Ascending aorta (tissue), 2 donors: ENCODE measurements around the gene AKAP6. TPM values are rescaled to one million over a fixed set of nuclear protein-coding genes. Genes with fewer than 3 reads are reported as not detected.

Experiments
- DNase-seq, 2 donors: peaks; one replicate each; pipeline ENCODE4 v3.0.0-alpha.2; 2019; ENCODE audit warnings: low spot score in 2 of 2
- H3K27ac ChIP-seq, 2 donors: fragments of 200-600 bp; sonication (generic); one replicate each; pipeline ENCODE4 v1.5.1; 2016 to 2017; ENCODE audit warnings: mild to moderate bottlenecking in 1 of 2
- H3K27me3 ChIP-seq: fragments of 200-600 bp; sonication (generic); one replicate; pipeline ENCODE4 v1.5.1; 2017
- H3K36me3 ChIP-seq, 2 donors: fragments of 200-600 bp; sonication (generic); one replicate each; pipeline ENCODE4 v1.5.1; 2016
- H3K4me1 ChIP-seq, 2 donors: fragments of 200-600 bp; sonication (generic); one replicate each; pipeline ENCODE4 v1.5.1; 2016 to 2017; ENCODE audit warnings: mild to moderate bottlenecking in 1 of 2
- H3K4me3 ChIP-seq, 2 donors: fragments of 200-600 bp; sonication (generic); one replicate each; pipeline ENCODE4 v1.5.1; 2016 to 2017; ENCODE audit warnings: mild to moderate bottlenecking in 1 of 2
- H3K9me3 ChIP-seq, 2 donors: fragments of 200-600 bp; sonication (generic); one replicate each; pipeline ENCODE4 v1.5.1; 2016
- intact Hi-C: fragments of 100-400 bp; cut with DNase I; formaldehyde crosslinking; loops from one replicate; pipeline ENCODE4 v1.15.1; 2023
- total RNA-seq: library from RNA; depleted of rRNA; stranded (reverse); fragments of >200 nt; gene quantifications from one replicate; pipeline ENCODE4 v1.1.0, GENCODE V29; 2016
- TF ChIP-seq, protein P1 (sequence below), 3 experiments: fragments of 200-600 bp in 2 of 3; fragments of 450-650 bp in 1 of 3; sonication (generic) in 2 of 3; IDR thresholded peaks; one replicate each; pipeline ENCODE4 v1.5.1; 2016 to 2019; ENCODE audit warnings: antibody characterized with exemption in 3 of 3, mild to moderate bottlenecking in 1 of 3, moderate library complexity in 1 of 3

AKAP6 gene
- total RNA-seq, 1 donor from 2014 or later, result 21.1 TPM

DNA sequence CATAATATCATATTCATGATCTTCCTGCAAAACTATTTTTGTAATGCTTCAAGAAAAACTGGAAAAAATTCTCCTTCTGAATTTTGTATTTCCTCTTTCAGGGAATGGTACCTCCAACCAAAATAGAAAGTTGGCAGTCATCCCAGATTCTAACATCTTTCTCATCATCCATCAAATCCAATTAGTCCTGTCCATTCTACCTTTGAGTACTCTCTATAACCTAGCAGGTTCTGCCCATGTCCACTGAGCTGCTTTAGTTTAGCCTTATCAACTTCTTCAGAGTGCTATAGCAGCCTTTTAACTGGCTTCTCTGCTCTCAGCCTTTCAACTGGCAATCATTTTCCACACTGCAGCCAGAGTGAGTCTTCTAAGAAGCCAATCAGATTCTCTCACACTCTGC is 236.2 kb downstream of the AKAP6 start:
- peak overlapping the region; percentile 61 to 71 for H3K27ac ChIP-seq
- intact Hi-C loops, result no loop called here

GRCh38 chr14:32567543-32568384 is 238.7 kb downstream of the AKAP6 start:
- Histone ChIP-seq H3K9me3 (no peaks in the 10 kb centered on the region), H3K27ac (peak overlapping the region; percentile 24 to 41), H3K36me3 (no peaks in the 10 kb centered on the region), H3K4me3 (no peak overlapping the region), H3K4me1 (peaks cover 8 to 30% of the 10 kb centered on the region in 2 donors), H3K27me3 (no peaks in the 10 kb centered on the region)
- no peak for DNase-seq
- intact Hi-C loops, result no loop called here
- TF ChIP-seq, protein P1, sequence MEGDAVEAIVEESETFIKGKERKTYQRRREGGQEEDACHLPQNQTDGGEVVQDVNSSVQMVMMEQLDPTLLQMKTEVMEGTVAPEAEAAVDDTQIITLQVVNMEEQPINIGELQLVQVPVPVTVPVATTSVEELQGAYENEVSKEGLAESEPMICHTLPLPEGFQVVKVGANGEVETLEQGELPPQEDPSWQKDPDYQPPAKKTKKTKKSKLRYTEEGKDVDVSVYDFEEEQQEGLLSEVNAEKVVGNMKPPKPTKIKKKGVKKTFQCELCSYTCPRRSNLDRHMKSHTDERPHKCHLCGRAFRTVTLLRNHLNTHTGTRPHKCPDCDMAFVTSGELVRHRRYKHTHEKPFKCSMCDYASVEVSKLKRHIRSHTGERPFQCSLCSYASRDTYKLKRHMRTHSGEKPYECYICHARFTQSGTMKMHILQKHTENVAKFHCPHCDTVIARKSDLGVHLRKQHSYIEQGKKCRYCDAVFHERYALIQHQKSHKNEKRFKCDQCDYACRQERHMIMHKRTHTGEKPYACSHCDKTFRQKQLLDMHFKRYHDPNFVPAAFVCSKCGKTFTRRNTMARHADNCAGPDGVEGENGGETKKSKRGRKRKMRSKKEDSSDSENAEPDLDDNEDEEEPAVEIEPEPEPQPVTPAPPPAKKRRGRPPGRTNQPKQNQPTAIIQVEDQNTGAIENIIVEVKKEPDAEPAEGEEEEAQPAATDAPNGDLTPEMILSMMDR (IDR thresholded peaks at IDR 0.05), result no peak

More for the DNA sequence above, 236.2 kb downstream of the AKAP6 start:
- H3K4me1 ChIP-seq, result peaks cover 10 to 37% of the 10 kb centered on the region in 2 donors
- H3K27me3 ChIP-seq, result no peaks in the 10 kb centered on the region
- no peaks in the 10 kb centered on the region for H3K9me3 ChIP-seq
- TF ChIP-seq, protein P1 (IDR thresholded peaks at IDR 0.05), result no peak
- H3K36me3 ChIP-seq, result no peaks in the 10 kb centered on the region
- no peak for DNase-seq
- H3K4me3 ChIP-seq, result no peak overlapping the region

DNA sequence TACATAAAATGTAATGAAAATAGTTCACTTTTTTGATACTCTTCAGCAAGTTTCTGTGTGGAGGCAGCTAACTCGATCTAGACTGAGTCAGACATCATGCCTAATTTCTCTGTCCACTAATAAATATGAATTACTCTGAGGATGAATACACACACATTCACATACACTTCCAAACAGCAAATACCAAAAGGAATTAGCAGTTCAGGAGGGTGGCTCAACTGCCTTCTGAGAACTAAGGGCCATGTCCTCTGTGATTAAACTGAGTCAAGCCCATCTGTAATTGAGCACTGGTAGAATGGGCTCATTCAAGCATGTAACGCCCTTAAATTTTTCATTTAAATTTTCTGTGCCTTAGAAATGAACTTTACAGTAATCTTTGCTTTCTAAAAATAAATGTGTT is 242.5 kb downstream of the AKAP6 start:
- no peak for DNase-seq
- Histone ChIP-seq H3K27me3 (no peaks in the 10 kb centered on the region), H3K9me3 (no peaks in the 10 kb centered on the region), H3K36me3 (no peaks in the 10 kb centered on the region), H3K4me3 (no peak overlapping the region), H3K4me1 (peaks cover 0 to 11% of the 10 kb centered on the region in 2 donors), H3K27ac (no peak overlapping the region)
- intact Hi-C loops, result no loop called here
- TF ChIP-seq, protein P1 (IDR thresholded peaks at IDR 0.05), result no peak

- Histone ChIP-seq H3K9me3 (no peaks in the 10 kb centered on the region), H3K4me1 (peaks cover 0 to 8% of the 10 kb centered on the region in 2 donors), H3K27ac (peak overlapping the region in 1 of 2 donors; percentile 11), H3K27me3 (no peaks in the 10 kb centered on the region), H3K36me3 (no peaks in the 10 kb centered on the region), H3K4me3 (no peak overlapping the region)
- TF ChIP-seq, protein P1 (IDR thresholded peaks at IDR 0.05), result no peak
- DNase-seq, result no peak
- intact Hi-C loops, result no loop called here
Observed at GRCh38 chr14:32571995-32572866, 243.1 kb downstream of the AKAP6 start.

DNA sequence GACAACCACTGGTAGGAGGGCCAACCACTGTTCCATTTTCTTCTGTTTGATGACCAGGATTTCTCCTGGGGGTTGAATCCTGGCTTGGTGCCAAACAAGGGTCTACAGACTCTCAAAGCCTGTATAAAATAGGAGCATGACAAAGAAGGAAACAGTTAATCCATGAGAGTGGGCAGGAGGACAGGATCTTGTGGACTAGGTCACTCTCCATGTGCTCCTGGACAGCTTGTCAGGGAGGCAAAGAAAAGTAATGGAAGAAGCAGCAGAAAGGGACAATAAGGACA is 243.7 kb downstream of the AKAP6 start:
- no peaks in the 10 kb centered on the region for H3K9me3 ChIP-seq
- no peaks in the 10 kb centered on the region for H3K27me3 ChIP-seq
- H3K4me3 ChIP-seq, result no peak overlapping the region
- H3K4me1 ChIP-seq, result peaks cover 0 to 4% of the 10 kb centered on the region in 2 donors
- no peaks in the 10 kb centered on the region for H3K36me3 ChIP-seq
- H3K27ac ChIP-seq, result no peak overlapping the region
- no peak for DNase-seq
- TF ChIP-seq, protein P1 (IDR thresholded peaks at IDR 0.05), result no peak
- intact Hi-C loops, result no loop called here
